TTC549 (cell line): ENCODE results near the gene EXO1.

Experiments used
- FAIRE-seq: peaks from 2 replicates; lab custom pipeline; 2012; peaks lifted over from hg19 to GRCh38; lab: Jason Lieb, UNC

The EXO1 gene

DNA sequence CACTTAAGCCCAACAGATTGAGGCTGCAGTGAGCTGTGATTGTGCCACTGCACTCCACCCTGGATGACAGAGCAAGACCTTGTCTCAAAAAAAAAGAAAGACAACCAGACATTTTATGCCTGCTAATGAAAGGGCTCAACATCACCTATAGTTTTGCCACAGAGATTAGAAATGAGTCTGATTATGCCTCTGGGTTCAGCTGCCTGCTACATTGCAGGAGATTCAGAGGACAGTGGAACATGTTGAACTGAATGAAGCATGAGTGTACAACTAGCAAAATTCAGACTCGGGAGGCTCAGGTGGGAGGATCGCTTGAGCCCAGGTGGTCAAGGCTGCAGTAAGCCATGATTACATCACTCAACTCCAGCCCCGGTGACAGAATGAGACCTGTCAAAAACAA is 46.0 kb downstream of the EXO1 start:
- FAIRE-seq: no peak

- FAIRE-seq: no peak
Measured at GRCh38 chr1:241895013-241895412, 47.0 kb downstream of the EXO1 start.

GRCh38 chr1:241896670-241896962 is 48.6 kb downstream of the EXO1 start:
- no peak for FAIRE-seq

DNA sequence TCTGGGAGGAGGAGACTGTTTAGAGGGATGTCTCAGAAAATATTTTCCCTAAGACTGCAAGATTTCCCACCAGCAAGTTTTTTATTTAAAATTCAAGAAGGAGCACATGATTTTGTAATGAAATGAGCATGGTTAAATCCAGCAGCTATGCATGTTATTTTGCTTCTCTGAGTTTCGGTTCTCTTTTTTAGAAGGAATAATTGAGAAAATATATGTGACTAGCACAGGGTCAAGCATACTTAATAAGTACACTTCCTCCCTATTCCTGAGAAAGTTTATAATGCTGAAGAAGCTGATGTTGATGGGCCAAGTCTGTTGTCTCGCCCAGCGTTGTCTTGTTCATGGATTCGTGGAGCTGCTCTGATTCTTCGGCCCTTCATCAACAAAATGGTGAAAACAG is 51.2 kb downstream of the EXO1 start:
- FAIRE-seq: no peak

GRCh38 chr1:241900381-241900780 is 52.4 kb downstream of the EXO1 start:
- FAIRE-seq: no peak

DNA sequence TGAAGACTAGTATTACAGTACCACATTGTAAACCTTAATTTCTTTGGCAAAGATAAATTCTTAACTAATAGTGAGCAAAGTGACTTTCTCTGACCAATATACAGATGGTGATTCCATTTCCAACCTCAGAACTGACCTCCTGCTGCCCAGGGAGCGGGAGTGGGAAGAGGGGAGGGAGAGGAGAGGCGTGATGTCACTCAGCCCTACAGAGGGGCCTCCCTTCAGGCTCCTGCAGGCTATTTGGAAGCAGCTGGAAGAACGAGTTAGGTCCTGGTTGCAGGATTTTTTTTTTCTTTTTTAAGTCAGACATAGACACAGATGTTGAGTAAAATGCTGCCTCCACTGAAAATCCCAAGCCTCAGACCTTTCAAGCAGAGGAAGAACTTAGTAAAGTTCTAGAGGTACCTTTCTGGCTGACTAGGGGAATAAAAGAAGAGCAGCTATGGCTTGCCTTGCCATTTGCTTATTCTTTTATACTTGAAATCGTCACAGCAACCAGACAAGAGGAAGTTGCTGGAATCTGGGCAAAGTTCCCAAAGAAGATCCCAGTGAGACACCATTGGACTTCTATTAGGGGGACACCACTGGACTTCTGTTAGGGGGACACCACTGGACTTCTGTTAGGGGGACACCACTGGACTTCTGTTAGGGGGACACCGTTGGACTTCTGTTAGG is 54.5 kb downstream of the EXO1 start:
- no peak for FAIRE-seq

- no peak for FAIRE-seq
Measured at GRCh38 chr1:241916196-241916595, 68.2 kb downstream of the EXO1 start.

DNA sequence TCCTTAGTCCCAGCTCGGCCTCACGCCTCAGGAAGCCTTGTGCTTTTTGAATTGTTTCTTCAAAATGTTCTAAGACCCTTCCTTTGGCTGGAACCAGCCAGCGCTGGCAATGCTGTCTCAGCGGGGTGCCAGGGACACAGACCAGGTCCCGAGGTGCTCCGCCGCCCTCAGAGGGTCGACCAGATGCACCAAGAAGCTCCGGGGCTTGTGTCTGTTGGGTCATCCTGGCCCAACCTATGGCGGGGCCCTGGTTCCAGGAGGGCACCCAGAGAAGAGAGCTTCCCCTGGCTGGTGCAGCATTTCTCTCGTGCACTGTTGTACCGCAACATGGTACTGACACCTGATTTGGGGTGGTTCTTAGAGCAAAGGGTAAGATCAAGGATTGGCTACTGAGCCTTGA is 69.5 kb downstream of the EXO1 start:
- FAIRE-seq: no peak

DNA sequence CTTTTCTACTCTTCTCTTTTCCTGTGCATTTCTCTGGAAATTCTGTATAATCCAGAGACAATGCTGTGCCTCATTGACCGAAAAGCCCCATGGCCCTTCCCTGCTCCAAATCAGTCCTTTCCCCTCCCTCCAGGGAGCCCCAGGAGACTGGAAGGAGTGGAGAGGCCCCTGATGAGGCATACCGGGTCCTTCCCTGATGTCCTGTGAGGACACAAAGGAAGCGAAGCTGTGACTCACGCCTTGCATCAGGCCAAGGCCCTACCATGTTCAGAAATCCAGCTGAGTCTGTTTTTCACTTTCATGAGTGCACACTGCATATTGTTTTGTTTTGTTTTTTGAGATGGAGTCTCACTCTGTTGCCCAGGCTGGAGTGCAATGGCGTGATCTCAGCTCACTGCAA is 70.9 kb downstream of the EXO1 start:
- FAIRE-seq: no peak

GRCh38 chr1:241924080-241924808 is 76.2 kb downstream of the EXO1 start:
- FAIRE-seq: no peak

GRCh38 chr1:241926141-241926540 is 78.1 kb downstream of the EXO1 start:
- FAIRE-seq: no peak

GRCh38 chr1:241927321-241927720 is 79.3 kb downstream of the EXO1 start:
- no peak for FAIRE-seq

DNA sequence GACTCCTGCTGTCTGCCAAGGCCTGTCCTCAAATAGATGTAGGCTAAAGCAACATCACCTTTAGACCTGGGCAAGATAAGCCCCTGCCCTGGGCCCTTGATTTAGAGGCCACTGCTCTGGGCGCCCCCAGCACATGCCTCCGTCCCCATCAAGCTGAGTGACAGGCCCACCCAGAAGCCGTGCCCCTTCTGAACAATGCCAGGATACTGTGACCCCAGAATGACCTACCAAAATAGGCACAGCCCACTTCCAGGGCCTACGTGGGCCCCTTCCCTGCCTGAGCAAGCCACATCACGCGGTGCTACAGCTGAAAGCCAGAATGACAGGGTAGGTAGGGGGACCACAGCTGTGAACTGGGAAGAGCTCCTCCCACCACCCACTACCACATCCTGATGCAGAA is 84.8 kb downstream of the EXO1 start:
- FAIRE-seq: no peak

DNA sequence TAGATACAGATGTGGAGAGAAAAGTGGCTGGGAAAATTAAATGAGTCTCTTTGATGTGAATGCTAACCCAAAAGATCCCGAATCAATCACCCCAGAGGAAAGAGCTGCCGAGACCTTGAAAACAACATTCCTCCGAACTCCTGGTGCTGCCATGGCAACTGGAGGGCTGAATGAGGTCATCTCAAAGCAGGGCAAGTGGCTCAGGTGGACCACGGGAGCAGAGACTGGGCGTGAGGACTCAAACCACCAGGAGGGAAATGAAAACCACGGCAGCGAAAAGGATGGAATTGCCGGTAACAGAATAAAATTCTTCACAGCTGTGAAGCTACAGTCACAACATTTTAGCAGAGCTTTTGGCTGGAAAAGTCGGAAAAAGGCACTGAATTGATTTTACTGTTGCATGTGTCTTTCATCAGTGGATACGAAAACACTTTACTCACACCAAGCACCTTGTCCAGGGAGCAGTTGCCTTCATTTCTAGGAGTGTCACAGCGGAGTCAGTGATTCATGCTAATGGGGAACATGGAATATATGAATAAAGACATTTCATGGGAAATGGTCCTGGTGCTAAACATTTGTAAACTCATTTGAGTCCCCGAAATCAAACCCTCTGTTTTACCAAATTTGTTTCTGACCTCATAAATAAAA is 86.3 kb downstream of the EXO1 start:
- FAIRE-seq: no peak

GRCh38 chr1:241934866-241935265 is 86.9 kb downstream of the EXO1 start:
- FAIRE-seq: no peak
